Stimulated activated naive CD8-positive, alpha-beta T cell treated with anti-CD3 and anti-CD28 coated beads, Interleukin-15, Interleukin-2, amounts not matched to agents 100 U/mL and 50 U/mL, for 24 hours (primary cell): ENCODE data around the gene CCDC142.
"Not testable (repeated sequence)": the region's sequence is repeated elsewhere in the genome, so short reads cannot be mapped to it uniquely, and the experiment has no call there.

Source experiments
- ATAC-seq: fragments of 150-1000 bp; cut with Tn5 transposase; one replicate; pipeline ENCODE4 v1.10.0; 2021
- DNase-seq: peaks from one replicate; pipeline ENCODE4 v3.0.0; 2021

The CCDC142 gene

DNA sequence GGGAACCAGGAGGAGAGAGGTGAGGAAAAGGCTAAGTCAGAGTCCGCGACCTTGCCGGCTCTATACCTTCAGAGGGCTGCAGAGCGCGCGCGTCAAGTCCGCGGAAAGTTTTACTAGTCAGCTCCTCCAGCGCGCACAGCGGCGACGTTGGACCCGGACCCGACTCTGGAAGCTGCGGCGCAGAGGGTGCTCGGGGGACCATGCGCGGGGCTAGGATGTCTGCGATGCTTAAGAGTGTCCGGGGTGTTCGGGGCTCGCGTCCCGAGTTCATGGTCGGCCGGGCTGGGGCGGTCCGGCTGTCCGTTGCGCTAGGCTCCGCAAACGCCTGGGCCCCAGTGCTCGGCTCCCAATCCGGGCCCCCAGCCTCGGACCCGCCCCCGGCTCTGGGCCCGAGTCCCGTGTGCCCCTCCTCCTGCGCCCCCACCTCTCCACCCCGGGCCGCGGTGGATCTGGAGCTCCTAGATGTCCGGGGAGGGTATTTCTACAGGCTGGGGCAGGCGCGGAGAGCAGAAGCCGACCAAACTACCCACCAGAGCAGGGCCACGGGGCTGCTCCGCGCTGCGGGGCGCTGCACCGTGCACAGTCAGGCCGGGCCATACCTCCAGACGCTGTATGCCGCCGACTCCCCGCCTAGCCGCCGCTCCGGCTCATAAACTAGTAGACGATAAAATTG lies 16.6 kb upstream of the CCDC142 start, which contains the start of gene LBX2:
TSS of gene LBX2 (minus strand) at position 337 of the 673 bp plus-strand sequence. CDS start at position 271, 66 bp downstream.
- peak; percentile 54 for DNase-seq
- peak; percentile 38 for ATAC-seq

GRCh38 chr2:74498500-74499266 lies 15.9 kb upstream of the CCDC142 start:
- DNase-seq (peak; percentile 46), ATAC-seq (peak; percentile 66)

DNA sequence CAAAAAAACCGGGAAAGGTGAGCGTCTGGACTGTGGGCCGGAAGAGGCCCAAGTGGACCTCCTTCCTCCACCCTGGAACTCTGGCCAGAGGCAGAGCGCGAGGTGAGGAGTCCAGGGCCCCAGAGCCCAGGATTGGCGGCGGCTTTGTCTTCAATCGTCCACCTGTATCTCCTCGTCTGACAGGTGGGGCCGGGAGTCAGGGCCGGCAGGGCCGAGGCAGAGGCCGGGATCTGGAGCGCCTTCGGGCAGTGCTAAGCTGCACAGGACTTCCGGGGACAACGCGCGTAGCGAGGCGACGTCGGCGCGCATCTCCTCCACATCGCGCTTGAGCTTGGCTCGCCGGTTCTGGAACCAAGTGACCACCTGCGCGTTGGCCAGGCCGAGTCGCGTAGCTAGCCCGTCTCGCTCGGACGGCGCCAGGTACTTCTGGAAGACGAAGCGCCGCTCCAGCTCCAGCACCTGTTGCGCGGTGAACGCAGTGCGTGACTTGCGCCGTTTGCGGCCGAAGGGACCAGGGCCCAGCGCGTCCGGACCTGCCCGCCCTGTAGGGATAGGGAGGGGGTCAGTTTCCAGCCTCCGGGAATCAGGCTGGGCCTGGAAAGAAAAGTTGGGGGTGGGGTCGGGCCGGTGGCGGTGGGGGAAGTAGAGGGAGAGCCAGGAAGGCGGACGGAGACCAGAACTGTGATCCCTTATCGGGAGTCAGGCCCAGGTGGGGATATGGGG lies 15.1 kb upstream of the CCDC142 start:
- DNase-seq (peak; percentile 39), ATAC-seq (no peak)

DNA sequence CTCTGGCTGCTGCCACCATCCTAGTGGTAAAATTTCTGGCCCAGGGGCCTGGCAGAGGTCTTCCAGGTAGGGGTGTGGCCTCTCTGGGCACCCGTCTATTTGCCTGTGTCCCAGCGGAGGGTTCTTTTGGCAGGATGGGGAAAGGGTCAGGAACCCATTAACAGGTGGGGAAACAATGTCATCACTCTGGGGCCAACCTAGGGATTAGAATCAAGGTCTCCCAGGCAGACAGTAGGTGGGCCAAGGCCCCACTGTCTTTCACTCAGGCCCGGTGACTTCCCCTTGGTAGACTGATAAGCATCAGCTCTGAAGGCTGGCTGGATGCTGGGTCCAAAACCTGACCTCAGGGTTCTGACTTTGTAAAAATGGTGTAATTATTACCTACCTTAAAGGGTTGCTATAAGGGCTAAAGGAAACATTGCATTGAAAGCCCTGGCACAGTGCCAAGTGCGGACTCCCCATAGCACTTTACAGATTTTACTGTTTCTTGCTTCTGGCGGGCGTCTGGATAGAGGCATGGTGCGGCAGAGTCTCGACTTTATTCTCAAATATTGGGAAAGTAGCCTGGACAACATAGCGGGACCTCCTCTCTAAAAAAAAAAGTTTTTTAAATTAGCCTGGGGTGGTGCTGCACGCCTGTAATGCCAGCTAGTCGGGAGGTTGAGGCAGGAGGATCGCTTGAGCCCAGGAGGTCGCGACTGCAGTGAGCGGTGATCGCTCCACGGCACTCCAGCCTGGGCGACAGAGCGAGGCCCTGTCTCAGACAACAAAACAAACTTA lies 14.4 kb upstream of the CCDC142 start:
- DNase-seq (no peak), ATAC-seq (no peak)

DNA sequence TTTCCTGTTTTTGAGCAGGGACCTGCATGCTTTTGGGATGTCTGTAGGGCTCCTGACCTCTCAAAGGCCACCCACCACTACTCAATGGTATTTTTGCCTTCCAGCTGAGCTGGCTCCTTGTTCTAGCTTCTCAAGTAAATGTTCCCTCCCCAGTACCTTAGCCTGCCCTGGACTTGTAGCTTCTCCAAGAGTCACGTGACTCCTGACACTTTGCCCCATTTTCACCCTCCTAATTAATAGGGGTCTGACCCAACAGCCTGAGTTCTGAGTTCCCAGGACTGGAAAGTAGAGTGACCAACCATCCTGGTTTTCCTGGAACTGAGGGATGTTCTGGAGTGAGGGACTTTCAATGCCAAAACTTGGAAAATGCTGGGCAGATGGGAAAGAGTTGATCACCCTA lies 12.6 kb upstream of the CCDC142 start:
- DNase-seq (no peak), ATAC-seq (no peak)

GRCh38 chr2:74493546-74493945 lies 10.7 kb upstream of the CCDC142 start:
- ATAC-seq: no peak
- DNase-seq: no peak

GRCh38 chr2:74491648-74492544 lies 9.1 kb upstream of the CCDC142 start:
- no peak for DNase-seq

DNA sequence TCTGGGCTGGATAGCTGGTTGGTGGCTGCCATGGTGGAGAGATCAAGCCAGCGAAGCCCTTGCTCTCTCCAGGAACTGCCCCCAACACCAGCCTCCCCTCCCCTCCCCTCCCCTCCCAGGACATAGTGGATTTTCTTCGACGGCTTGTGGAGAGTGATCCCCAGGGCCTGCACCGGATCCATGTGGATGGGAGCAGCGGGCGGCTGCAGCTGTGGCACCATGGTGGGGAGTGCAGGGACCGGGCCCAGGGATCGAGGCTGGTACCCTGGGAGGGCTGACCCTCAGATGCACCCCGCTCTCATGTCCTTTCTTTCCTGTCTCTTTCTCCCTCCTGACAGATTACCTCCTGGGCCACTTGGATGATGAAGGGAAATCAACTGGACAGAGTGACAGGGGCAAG lies 7.1 kb upstream of the CCDC142 start:
- ATAC-seq (no peak), DNase-seq (no peak)

More at GRCh38 chr2:74491648-74492544, 9.1 kb upstream of the CCDC142 start:
- ATAC-seq: no peak

DNA sequence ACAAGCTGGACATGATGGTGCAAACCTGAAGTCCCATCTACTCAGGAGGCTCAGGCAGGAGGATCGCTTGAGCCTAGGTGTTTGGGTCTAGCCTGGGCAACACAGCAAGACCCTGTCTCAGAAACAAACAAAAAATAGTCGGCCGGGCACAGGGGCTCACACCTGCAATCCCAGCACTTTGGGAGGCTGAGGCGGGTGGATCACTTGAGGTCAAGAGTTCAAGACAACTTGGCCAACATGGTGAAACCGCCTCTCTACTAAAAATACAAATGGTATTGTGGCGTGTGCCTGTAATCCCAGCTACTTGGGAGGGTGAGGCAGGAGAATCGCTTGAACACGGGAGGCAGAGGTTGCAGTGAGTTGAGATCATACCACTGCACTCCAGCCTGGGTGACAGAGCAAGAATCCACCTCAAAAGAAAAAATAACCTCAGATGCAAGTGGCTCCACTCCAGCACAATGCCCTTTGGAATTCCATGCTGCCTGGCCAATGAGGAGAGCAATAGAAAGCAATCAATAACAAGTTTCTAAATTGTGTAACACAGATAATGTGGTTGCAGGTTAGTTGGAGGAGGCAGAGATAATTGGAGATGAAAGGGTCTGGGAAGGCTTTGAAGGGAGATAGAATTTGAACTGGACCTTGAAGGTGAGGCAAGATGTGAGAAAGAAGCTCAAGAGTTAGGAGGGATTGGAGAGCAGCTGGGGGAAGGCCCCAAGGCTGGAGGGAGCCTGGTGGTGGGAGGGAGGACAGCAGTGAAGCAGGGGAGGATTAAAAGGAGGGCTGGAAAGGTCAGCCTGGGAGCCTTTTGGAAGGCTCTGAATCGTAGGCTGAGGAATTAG lies 6.1 kb upstream of the CCDC142 start:
- ATAC-seq (no peak), DNase-seq (no peak)

DNA sequence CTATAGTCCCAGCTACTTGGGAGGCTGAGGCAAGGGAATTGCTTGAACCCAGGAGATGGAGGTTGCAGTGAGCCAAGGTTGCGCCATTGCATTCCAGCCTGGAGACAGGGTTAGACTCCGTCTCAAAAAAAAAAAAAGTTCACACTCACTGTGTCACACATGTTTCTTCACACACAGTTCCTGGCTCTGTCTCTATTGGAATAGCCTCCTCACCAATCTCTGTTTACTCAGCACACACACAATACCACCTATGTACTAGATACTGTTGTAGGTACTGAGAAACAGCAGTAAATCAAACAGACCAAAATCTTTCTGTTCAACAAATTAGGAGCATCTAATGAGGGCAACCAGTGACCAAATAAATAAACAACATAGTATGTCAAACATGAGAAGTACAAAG lies 3.3 kb upstream of the CCDC142 start:
- ATAC-seq (no peak), DNase-seq (no peak)

DNA sequence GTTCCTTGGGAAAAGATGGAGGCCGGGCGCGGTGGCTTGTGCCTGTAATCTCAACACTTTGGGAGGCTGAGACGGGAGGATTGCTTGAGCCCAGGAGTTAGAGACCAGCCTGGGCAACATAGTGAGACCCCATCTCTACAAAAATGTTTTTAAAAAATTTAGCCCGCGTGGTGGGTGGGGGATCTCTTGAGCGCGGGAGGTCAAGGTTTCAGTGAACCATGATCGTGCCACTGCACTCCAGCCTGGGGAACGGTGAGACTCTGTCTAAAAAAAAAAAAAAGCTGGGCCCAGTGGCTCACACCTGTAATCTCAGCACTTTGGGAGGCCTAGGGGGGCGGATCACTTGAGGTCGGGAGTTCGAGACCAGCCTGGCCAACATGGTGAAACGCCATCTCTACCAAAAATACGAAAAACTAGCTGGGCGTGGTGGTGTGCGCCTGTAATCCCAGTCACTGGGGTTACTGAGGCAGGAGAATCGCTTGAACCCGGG lies 922 bp upstream of the CCDC142 start:
- ATAC-seq: not testable (repeated sequence)

DNA sequence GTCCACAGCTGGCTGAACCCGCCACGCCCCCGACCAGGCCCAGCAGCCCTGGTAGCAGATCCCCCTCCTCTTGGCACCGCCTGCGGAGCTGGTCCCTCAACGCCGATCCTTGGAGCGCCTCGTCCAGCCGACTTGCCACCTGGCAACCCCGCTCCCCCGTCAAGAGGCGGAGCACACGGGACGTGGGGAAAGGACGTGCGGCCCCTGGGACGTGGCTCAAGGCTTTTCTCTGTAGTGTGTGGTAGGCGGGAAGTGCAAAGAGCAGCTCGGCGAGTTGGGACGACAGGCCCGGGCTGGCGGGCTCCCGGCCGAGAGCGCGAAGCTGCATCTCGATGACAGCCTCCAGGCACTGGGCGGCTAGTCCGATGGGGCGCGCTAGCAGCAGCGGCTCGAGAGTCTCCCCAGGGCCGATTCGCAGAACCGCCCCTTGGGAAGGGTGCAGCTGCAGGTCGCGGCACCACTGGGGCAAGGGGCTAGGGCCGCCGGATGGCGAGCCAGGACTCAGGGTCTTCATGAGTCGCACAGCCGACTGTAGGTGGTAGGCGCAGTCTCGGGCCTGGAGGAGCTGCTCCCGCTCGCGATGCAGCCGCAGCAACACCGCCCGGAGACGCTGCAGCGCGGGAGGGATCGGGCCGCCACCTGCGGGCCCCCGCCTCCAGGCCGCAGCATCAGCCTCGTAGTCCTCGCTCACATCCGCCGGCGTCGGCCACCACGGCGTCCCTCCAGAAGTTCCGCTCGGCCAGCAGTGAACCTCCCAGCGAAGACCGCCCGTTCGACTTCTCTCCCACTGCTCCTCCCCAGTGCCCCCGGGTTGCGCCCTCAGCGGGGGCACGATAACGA lies 617 bp downstream of the CCDC142 start:
- ATAC-seq: peak; percentile 44
- peak; percentile 68 for DNase-seq

More for the DNA sequence above, 922 bp upstream of the CCDC142 start:
- not testable (repeated sequence) for DNase-seq

DNA sequence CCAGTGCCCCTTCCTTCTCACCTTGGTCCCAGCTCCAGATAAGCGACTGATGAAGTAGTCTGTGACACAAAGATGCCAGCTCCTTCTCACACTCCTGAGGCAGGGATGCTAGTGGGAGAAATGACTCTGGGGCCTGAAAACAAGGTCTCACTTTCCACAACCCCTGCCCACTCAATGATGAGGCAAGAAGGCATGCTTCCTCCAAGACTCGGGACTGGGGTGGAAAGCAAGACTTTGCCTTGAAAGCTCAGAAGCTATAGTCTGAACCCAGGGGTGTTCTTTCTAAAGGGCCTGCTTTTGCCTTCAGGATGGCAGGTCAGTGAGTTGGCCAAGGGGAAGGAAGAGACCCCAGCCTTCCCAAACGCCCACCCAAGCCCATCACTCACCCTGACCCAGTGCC lies 1.4 kb downstream of the CCDC142 start:
- no peak for DNase-seq
- no peak for ATAC-seq

DNA sequence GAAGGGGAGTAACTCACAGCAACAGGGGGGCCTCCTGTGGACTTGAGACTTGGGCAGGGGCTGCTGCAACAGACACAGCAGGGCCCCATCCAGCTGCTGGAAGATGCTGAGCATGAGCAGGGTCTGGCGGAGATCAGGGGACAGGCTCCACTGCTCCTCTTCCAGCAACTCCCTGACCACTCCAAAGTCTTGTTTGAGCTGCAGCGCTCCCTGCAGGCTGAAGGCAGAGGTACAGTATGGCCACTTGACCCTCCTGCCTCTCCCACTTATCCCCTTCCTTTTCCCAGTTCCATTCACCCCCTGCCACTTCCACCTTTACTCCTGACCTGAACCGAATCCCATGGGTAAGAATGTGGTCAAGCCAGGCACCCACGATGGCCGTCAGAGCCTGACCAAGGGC lies 7.9 kb downstream of the CCDC142 start:
- ATAC-seq: no peak
- DNase-seq: no peak

DNA sequence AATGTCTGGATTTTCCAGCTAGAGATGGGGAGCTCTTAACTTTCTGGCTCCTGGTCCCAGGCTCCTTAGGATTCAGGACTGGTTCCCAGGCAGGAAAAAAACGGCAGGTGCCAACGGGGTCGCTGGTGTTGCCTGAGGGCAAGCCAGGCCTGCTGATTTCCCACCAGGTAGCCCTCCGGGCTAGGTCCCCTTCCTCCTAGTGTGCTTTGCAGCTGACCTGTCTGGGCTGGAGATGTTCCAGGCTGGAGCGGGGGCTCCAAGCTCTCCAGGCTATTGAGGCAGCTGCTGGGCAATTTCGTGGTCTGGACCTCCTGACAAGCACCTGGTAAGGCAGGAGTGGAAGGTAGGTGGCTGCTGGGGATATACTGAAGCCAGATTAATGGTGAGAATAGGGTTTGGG lies 8.3 kb downstream of the CCDC142 start:
- DNase-seq (no peak), ATAC-seq (no peak)

GRCh38 chr2:74472945-74473258 lies 9.9 kb downstream of the CCDC142 start:
- no peak for DNase-seq
- ATAC-seq: no peak

DNA sequence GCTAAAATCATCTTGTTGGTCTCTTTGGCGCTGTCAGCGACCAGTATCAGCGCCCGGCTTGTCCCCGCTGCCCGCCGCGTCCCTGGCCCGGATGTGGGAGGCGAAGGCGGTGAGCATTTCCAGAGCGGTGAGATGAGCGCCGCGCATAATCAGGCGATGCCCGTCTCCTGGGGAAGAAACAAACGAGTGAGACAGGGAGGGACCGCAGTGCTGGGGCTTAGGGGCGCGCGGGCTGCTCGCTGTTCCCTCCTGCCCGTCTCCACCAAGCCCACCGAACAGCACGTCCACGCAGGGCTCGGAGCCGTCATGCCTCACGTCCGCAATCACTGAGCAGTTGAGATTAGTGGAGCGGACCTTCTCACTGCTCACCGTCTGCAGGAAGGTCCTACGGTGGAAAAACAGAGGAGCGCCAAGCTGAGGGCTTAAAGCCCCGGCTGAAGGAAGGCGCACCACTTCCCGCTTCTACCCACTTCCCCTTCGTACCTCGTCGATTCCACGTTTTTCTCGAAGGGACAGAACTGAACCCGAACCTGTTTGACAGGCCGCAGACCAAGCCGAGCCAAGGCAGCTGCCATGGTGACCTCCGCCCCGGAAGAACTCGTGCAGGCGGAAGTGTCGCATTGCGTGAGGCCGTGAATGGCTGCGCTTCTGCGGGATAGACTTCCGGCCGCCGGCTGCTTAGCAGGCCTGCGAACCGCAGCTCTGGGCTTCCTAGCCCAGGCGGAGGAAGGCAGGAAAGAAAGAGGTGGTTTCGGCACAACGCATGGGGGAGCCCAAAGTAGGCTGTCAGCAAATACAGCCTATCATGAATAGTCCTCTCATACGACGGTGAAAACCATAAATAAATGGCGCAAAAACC lies 10.5 kb downstream of the CCDC142 start, which contains the start of gene MRPL53:
TSS of gene MRPL53 (minus strand) at position 595 of the 859 bp plus-strand sequence. CDS start at position 575, 20 bp downstream.
- peak; percentile 95 for ATAC-seq

More for the DNA sequence above, 10.5 kb downstream of the CCDC142 start, which contains the start of gene MRPL53:
- DNase-seq: peak; percentile 96
